ENCODE measurements around the gene GSG1L.

GSG1L gene

GRCh38 chr16:27847030-27847550 is 216.4 kb downstream of the GSG1L start:
- peak; percentile 4 for DNase-seq (ENCODE audit: low read depth)

- no peak for DNase-seq (ENCODE audit: low read depth)
Measured at GRCh38 chr16:27844826-27845225, 218.7 kb downstream of the GSG1L start.

GRCh38 chr16:27843800-27844199 is 219.7 kb downstream of the GSG1L start:
- no peak for DNase-seq (ENCODE audit: low read depth)

- DNase-seq (ENCODE audit: low read depth), result no peak
Measured at GRCh38 chr16:27841911-27842310, 221.6 kb downstream of the GSG1L start.

- no peak for DNase-seq (ENCODE audit: low read depth)
Measured at GRCh38 chr16:27841061-27841801, 222.3 kb downstream of the GSG1L start.

GRCh38 chr16:27840311-27841060 is 223.0 kb downstream of the GSG1L start:
- DNase-seq (ENCODE audit: low read depth), result no peak

GRCh38 chr16:27839419-27839818 is 224.1 kb downstream of the GSG1L start:
- DNase-seq (ENCODE audit: low read depth), result peak; percentile 42

GRCh38 chr16:27838536-27839175 is 224.9 kb downstream of the GSG1L start:
- DNase-seq (ENCODE audit: low read depth), result no peak

GRCh38 chr16:27829975-27830374 is 233.5 kb downstream of the GSG1L start:
- no peak for DNase-seq (ENCODE audit: low read depth)

GRCh38 chr16:27828671-27829070 is 234.8 kb downstream of the GSG1L start:
- no peak for DNase-seq (ENCODE audit: low read depth)

GRCh38 chr16:27827765-27828164 is 235.7 kb downstream of the GSG1L start:
- DNase-seq (ENCODE audit: low read depth), result no peak

- DNase-seq (ENCODE audit: low read depth), result no peak
Measured at GRCh38 chr16:27826893-27827289, 236.6 kb downstream of the GSG1L start.

GRCh38 chr16:27826081-27826892 is 237.2 kb downstream of the GSG1L start:
- no peak for DNase-seq (ENCODE audit: low read depth)

GRCh38 chr16:27824786-27825185 is 238.7 kb downstream of the GSG1L start:
- no peak for DNase-seq (ENCODE audit: low read depth)

- no peak for DNase-seq (ENCODE audit: low read depth)
Measured at GRCh38 chr16:27824006-27824405, 239.5 kb downstream of the GSG1L start.

- no peak for DNase-seq (ENCODE audit: low read depth)
Measured at GRCh38 chr16:27823421-27823820, 240.1 kb downstream of the GSG1L start.

- no peak for DNase-seq (ENCODE audit: low read depth)
Measured at GRCh38 chr16:27822996-27823395, 240.5 kb downstream of the GSG1L start.

- no peak for DNase-seq (ENCODE audit: low read depth)
Measured at GRCh38 chr16:27822529-27822928, 241.0 kb downstream of the GSG1L start.

- no peak for DNase-seq (ENCODE audit: low read depth)
Measured at GRCh38 chr16:27820646-27821345, 242.7 kb downstream of the GSG1L start.

- DNase-seq (ENCODE audit: low read depth), result no peak
Measured at GRCh38 chr16:27819881-27820610, 243.5 kb downstream of the GSG1L start.

- no peak for DNase-seq (ENCODE audit: low read depth)
Measured at GRCh38 chr16:27819356-27819755, 244.2 kb downstream of the GSG1L start.

Data from iris pigment epithelial cell (primary cell).